IMR-90 (cell line): Measurements from ENCODE around the gene ALK. TPM values are rescaled to one million over a fixed set of nuclear protein-coding genes. Genes with fewer than 3 reads are reported as not detected.

Experiments
- ATAC-seq: fragments of 200-7000 bp; cut with Tn5 transposase; 2 replicates; pipeline ENCODE4 v1.9.1; 2020; ENCODE audit warnings: low read depth, mild to moderate bottlenecking, moderate library complexity
- BruUV-seq: library from RNA; stranded (reverse); fragments of 400-500 nt; replicated peaks from 2 replicates; lab custom pipeline; 2021; lab: Mats Ljungman, UMichigan
- CTCF ChIA-PET: fragments of 300-600 bp; formaldehyde crosslinking; extraction: SDS; loops from one replicate; lab custom pipeline; 2021; ENCODE audit warnings: antibody characterized with exemption; lab: Yijun Ruan, JAX
- POLR2A ChIA-PET: fragments of 300-600 bp; sonication (Branson Sonifier 250); formaldehyde crosslinking; loops from one replicate; lab custom pipeline; 2022; ENCODE audit warnings: antibody characterized with exemption; ENCODE audit not compliant: unreplicated experiment; lab: Charles Lee
- DNase-seq: peaks from one replicate; pipeline ENCODE4 v3.0.0; 2013
- H2AFZ ChIP-seq: replicated peaks from 2 replicates; pipeline ENCODE3; 2013; ENCODE audit warnings: low read length, mild to moderate bottlenecking; ENCODE audit not compliant: poor library complexity
- H2AK5ac ChIP-seq: 2 replicates; pipeline ENCODE4 v1.6.1; 2013; ENCODE audit warnings: low read depth, low read length, inconsistent platforms
- H2AK9ac ChIP-seq: replicated peaks from 2 replicates; pipeline ENCODE3; 2013; ENCODE audit warnings: mild to moderate bottlenecking, low read depth, low read length, moderate library complexity; ENCODE audit not compliant: poor library complexity
- H2BK120ac ChIP-seq: 2 replicates; pipeline ENCODE4 v1.6.1; 2013; ENCODE audit warnings: low read depth, low read length, inconsistent platforms
- H2BK15ac ChIP-seq: 3 replicates; pipeline ENCODE4 v1.6.1; 2013; ENCODE audit warnings: low read depth, low read length, inconsistent platforms
- H2BK20ac ChIP-seq: 2 replicates; pipeline ENCODE4 v1.6.1; 2013; ENCODE audit warnings: low read depth, mild to moderate bottlenecking, inconsistent platforms, low read length, moderate library complexity
- H2BK5ac ChIP-seq: 2 replicates; pipeline ENCODE4 v1.6.1; 2013; ENCODE audit warnings: mild to moderate bottlenecking, low read depth, low read length, inconsistent platforms; ENCODE audit not compliant: poor library complexity, severe bottlenecking
- H3K14ac ChIP-seq: replicated peaks from 2 replicates; pipeline ENCODE4 v1.6.1; 2013; ENCODE audit warnings: low read depth, low read length, inconsistent platforms
- H3K18ac ChIP-seq: 2 replicates; pipeline ENCODE4 v1.6.1; 2013; ENCODE audit warnings: low read depth, low read length, control low read depth
- H3K23ac ChIP-seq: 2 replicates; pipeline ENCODE4 v1.6.1; 2013; ENCODE audit warnings: low read depth, low read length, inconsistent platforms
- H3K27ac ChIP-seq: 2 replicates; pipeline ENCODE4 v1.5.1; 2013; ENCODE audit warnings: mild to moderate bottlenecking, control low read depth, low read length; ENCODE audit not compliant: insufficient read depth
- H3K27me3 ChIP-seq: 2 replicates; pipeline ENCODE4 v1.6.1; 2013; ENCODE audit warnings: low read length; ENCODE audit not compliant: control insufficient read depth, insufficient read depth
- H3K36me3 ChIP-seq: 2 replicates; pipeline ENCODE4 v1.6.1; 2013; ENCODE audit warnings: low read length, mixed read lengths; ENCODE audit not compliant: control insufficient read depth, insufficient read depth
- H3K4ac ChIP-seq: 2 replicates; pipeline ENCODE4 v1.6.1; 2013; ENCODE audit warnings: low read depth, low read length, inconsistent platforms
- H3K4me1 ChIP-seq: 2 replicates; pipeline ENCODE4 v1.6.1; 2013; ENCODE audit warnings: low read length, mixed read lengths; ENCODE audit not compliant: control insufficient read depth, insufficient read depth
- H3K4me2 ChIP-seq: 2 replicates; pipeline ENCODE4 v1.6.1; 2013; ENCODE audit warnings: low read depth, mild to moderate bottlenecking, control low read depth, low read length, moderate library complexity
- H3K4me3 ChIP-seq: 2 replicates; pipeline ENCODE4 v1.5.1; 2013; ENCODE audit warnings: low read depth, mild to moderate bottlenecking, control low read depth, low read length, moderate library complexity; ENCODE audit not compliant: insufficient read depth
- H3K56ac ChIP-seq: 2 replicates; pipeline ENCODE4 v1.6.1; 2013; ENCODE audit warnings: low read length, inconsistent platforms; ENCODE audit not compliant: insufficient read depth; ENCODE audit errors: extremely low read depth
- H3K79me1 ChIP-seq, 2 experiments: 2 replicates each; pipeline ENCODE4 v1.6.1; 2013; ENCODE audit warnings: low read length in 2 of 2, inconsistent platforms in 1 of 2, low read depth in 1 of 2
- H3K9ac ChIP-seq: 2 replicates; pipeline ENCODE4 v1.6.1; 2013; ENCODE audit warnings: low read depth, low read length, control low read depth
- H3K9me1 ChIP-seq: 2 replicates; pipeline ENCODE4 v1.6.1; 2013; ENCODE audit warnings: low read length, inconsistent platforms; ENCODE audit not compliant: insufficient read depth
- H3K9me3 ChIP-seq: 2 replicates; pipeline ENCODE4 v1.6.1; 2013; ENCODE audit warnings: low read length; ENCODE audit not compliant: control insufficient read depth, insufficient read depth
- H4K20me1 ChIP-seq: 2 replicates; pipeline ENCODE4 v1.6.1; 2013; ENCODE audit warnings: low read length, inconsistent platforms; ENCODE audit not compliant: insufficient read depth
- H4K5ac ChIP-seq: 2 replicates; pipeline ENCODE4 v1.6.1; 2013; ENCODE audit warnings: mild to moderate bottlenecking, low read depth, low read length, control low read depth
- H4K8ac ChIP-seq, 2 experiments: 2 replicates each; pipeline ENCODE4 v1.6.1; 2013; ENCODE audit warnings: low read depth in 2 of 2, low read length in 2 of 2, control low read depth in 1 of 2, inconsistent platforms in 1 of 2
- H4K91ac ChIP-seq: 2 replicates; pipeline ENCODE4 v1.6.1; 2013; ENCODE audit warnings: low read depth, low read length, inconsistent platforms; ENCODE audit not compliant: insufficient read depth
- CTCF ChIP-seq: conservative IDR thresholded peaks from 2 replicates; pipeline ENCODE4 v1.5.1; 2012; ENCODE audit warnings: mild to moderate bottlenecking, low read depth, low read length, improper control_type of control experiment
- ELK1 ChIP-seq: fragments of 150-350 bp; IDR thresholded peaks from 2 replicates; pipeline ENCODE4 v1.6.1; 2016; ENCODE audit warnings: low read depth, mild to moderate bottlenecking, low read length, moderate library complexity, borderline replicate concordance
- MAFK ChIP-seq: IDR thresholded peaks from 2 replicates; pipeline ENCODE4 v1.6.1; 2012; ENCODE audit warnings: low read depth, low read length, improper control_type of control experiment
- MAZ ChIP-seq: IDR thresholded peaks from 2 replicates; pipeline ENCODE4 v1.6.1; 2012; ENCODE audit warnings: low read depth, mild to moderate bottlenecking, low read length, improper control_type of control experiment, moderate library complexity, borderline replicate concordance
- NFE2L2 ChIP-seq: fragments of 150-350 bp; IDR thresholded peaks from 2 replicates; pipeline ENCODE4 v1.6.1; 2016; ENCODE audit warnings: low read depth, mild to moderate bottlenecking, low read length
- POLR2A ChIP-seq: IDR thresholded peaks from 2 replicates; pipeline ENCODE4 v1.6.1; 2012; ENCODE audit warnings: mild to moderate bottlenecking, low read depth, low read length
- SMC3 ChIP-seq: fragments of 150-350 bp; IDR thresholded peaks from 2 replicates; pipeline ENCODE4 v1.6.1; 2016; ENCODE audit warnings: low read depth, mild to moderate bottlenecking, antibody characterized with exemption, low read length, moderate library complexity
- USF2 ChIP-seq: fragments of 150-350 bp; IDR thresholded peaks from 2 replicates; pipeline ENCODE4 v1.6.1; 2017; ENCODE audit warnings: mild to moderate bottlenecking, antibody characterized with exemption, low read length, low read depth
- WGBS, 2 experiments: methylation state at CpG; one replicate each; pipeline versions ENCODE4 v1.1.5 to v1.1.7; 2013; ENCODE audit warnings: missing lambda C conversion rate in 2 of 2; ENCODE audit not compliant: insufficient read length in 1 of 2; ENCODE audit errors: extremely low coverage in 2 of 2; 5-methylcytosine and 5-hydroxymethylcytosine counted together
- dilution Hi-C: fragments of 300-500 bp; cut with HindIII; formaldehyde crosslinking; loops from one replicate; pipeline ENCODE4 v1.14.3; 2018; ENCODE audit warnings: low sequenced_read_pairs; ENCODE audit not compliant: unreplicated experiment
- in situ Hi-C: fragments of 300-500 bp; cut with MboI; formaldehyde crosslinking; loops from 3 replicates; pipeline ENCODE4 v1.14.3; 2019; ENCODE audit warnings: low sequenced_read_pairs, inconsistent platforms, mixed read lengths
- intact Hi-C: fragments of 100-400 bp; cut with micrococcal nuclease; formaldehyde crosslinking; loops from 2 replicates; pipeline ENCODE4 v1.10.0; 2022
- polyA plus RNA-seq, 3 experiments: library from polyadenylated mRNA; depleted of rRNA; stranded (reverse); fragments of >200 nt; gene quantifications; 2 replicates each; pipeline ENCODE4 v1.2.3, GENCODE V29; 2012; ENCODE audit warnings: low replicate concordance in 1 of 3
- total RNA-seq: library from RNA; depleted of rRNA; stranded (reverse); fragments of >200 nt; gene quantifications from 2 replicates; pipeline ENCODE4 v1.2.3, GENCODE V29; 2012

ALK gene
- total and polyA plus RNA-seq, 2 of the 4 experiments (the other 2 are of a cell fraction) = not detected

GRCh38 chr2:29247336-29247914, 674.0 kb downstream of the ALK start:
- intact Hi-C loops (no loop called here), dilution Hi-C loops (no loop called here), in situ Hi-C loops (no loop called here)
- no peak overlapping the region for H3K18ac ChIP-seq
- H3K79me1 ChIP-seq = no peaks in the 10 kb centered on the region
- H4K91ac ChIP-seq = no peak overlapping the region
- peaks cover 10% of the 10 kb centered on the region for H3K27me3 ChIP-seq
- H2AFZ ChIP-seq = no peak overlapping the region
- no peak overlapping the region for H3K27ac ChIP-seq
- no CpG with 5 or more reads among the region's 7 CpGs for WGBS, 2 experiments
- no peak overlapping the region for H4K8ac ChIP-seq
- H2BK5ac ChIP-seq = no peak overlapping the region
- no peak overlapping the region for H3K4me2 ChIP-seq
- no peak overlapping the region for H2BK15ac ChIP-seq
- H3K4me3 ChIP-seq = no peak overlapping the region
- no peak overlapping the region for H2AK5ac ChIP-seq
- peaks cover 4% of the 10 kb centered on the region; the same call in 1 of the 2 replicates for H3K9me1 ChIP-seq
- no peak overlapping the region for H3K56ac ChIP-seq
- ATAC-seq (no peak), DNase-seq (no peak)
- no TSS peak for BruUV-seq
- H4K5ac ChIP-seq = no peak overlapping the region
- no peak overlapping the region for H3K14ac ChIP-seq
- POLR2A ChIA-PET = no interaction called here
- no peak overlapping the region for H2BK120ac ChIP-seq
- H3K9ac ChIP-seq = no peak overlapping the region
- no peaks in the 10 kb centered on the region for H3K4me1 ChIP-seq
- H2BK20ac ChIP-seq = no peak overlapping the region
- H2AK9ac ChIP-seq = no peak overlapping the region
- TF ChIP-seq MAZ = no peak
- no peak for TF ChIP-seq CTCF
- TF ChIP-seq ELK1 = no peak
- no peak for TF ChIP-seq USF2
- TF ChIP-seq POLR2A = no peak
- no peak for TF ChIP-seq SMC3
- TF ChIP-seq NFE2L2 = no peak
- TF ChIP-seq MAFK = no peak
- no peaks in the 10 kb centered on the region for H3K9me3 ChIP-seq
- no peaks in the 10 kb centered on the region for H3K36me3 ChIP-seq
- CTCF ChIA-PET = no interaction called here
- no peak overlapping the region for H3K4ac ChIP-seq
- H4K20me1 ChIP-seq = no peaks in the 10 kb centered on the region
- H3K23ac ChIP-seq = no peak overlapping the region
